H9 (cell line): ENCODE data around the gene TTYH2. TPM values are rescaled to one million over a fixed set of nuclear protein-coding genes. Genes with fewer than 3 reads are reported as not detected.

ENCODE experiments used
- DNase-seq: peaks from one replicate; pipeline ENCODE4 v3.0.0-alpha.2; 2017
- H2AFZ ChIP-seq: one replicate; pipeline ENCODE4 v1.6.1; 2013; ENCODE audit warnings: mild to moderate bottlenecking, low read length, control low read depth, moderate library complexity
- H2AK5ac ChIP-seq: 2 replicates; pipeline ENCODE4 v1.6.1; 2013; ENCODE audit warnings: low read length, control low read depth, mixed read lengths; ENCODE audit not compliant: insufficient read length
- H2BK120ac ChIP-seq: one replicate; pipeline ENCODE4 v1.6.1; 2013; ENCODE audit warnings: low read depth, mild to moderate bottlenecking, low read length, control low read depth, inconsistent platforms; ENCODE audit not compliant: poor library complexity, severe bottlenecking
- H2BK12ac ChIP-seq: 2 replicates; pipeline ENCODE4 v1.6.1; 2013; ENCODE audit warnings: low read length, control low read depth, mixed read lengths, low read depth; ENCODE audit not compliant: insufficient read length
- H2BK15ac ChIP-seq: 2 replicates; pipeline ENCODE4 v1.6.1; 2013; ENCODE audit warnings: low read depth, low read length, control low read depth
- H2BK20ac ChIP-seq: one replicate; pipeline ENCODE4 v1.6.1; 2013; ENCODE audit warnings: low read depth, mild to moderate bottlenecking, low read length, control low read depth, inconsistent platforms; ENCODE audit not compliant: poor library complexity, severe bottlenecking
- H2BK5ac ChIP-seq: 2 replicates; pipeline ENCODE4 v1.6.1; 2013; ENCODE audit warnings: low read length, control low read depth, mixed read lengths; ENCODE audit not compliant: insufficient read length
- H3K14ac ChIP-seq: 2 replicates; pipeline ENCODE4 v1.6.1; 2013; ENCODE audit warnings: low read length, control low read depth; ENCODE audit not compliant: insufficient read depth
- H3K18ac ChIP-seq: 2 replicates; pipeline ENCODE4 v1.6.1; 2013; ENCODE audit warnings: low read depth, mild to moderate bottlenecking, mixed read lengths, low read length, control low read depth; ENCODE audit not compliant: insufficient read length
- H3K23ac ChIP-seq: 2 replicates; pipeline ENCODE4 v1.6.1; 2013; ENCODE audit warnings: low read length, control low read depth, mixed read lengths, low read depth; ENCODE audit not compliant: insufficient read length
- H3K23me2 ChIP-seq: 2 replicates; pipeline ENCODE4 v1.6.1; 2013; ENCODE audit warnings: low read depth, mild to moderate bottlenecking, mixed read lengths, low read length, control low read depth; ENCODE audit not compliant: insufficient read length, poor library complexity, severe bottlenecking
- H3K27ac ChIP-seq: 2 replicates; pipeline ENCODE4 v1.5.1; 2013; ENCODE audit warnings: low read length, control low read depth, mixed read lengths, low read depth; ENCODE audit not compliant: insufficient read length
- H3K27me3 ChIP-seq: 2 replicates; pipeline ENCODE4 v1.6.1; 2013; ENCODE audit warnings: low read length, control low read depth, inconsistent platforms; ENCODE audit not compliant: insufficient read depth
- H3K4ac ChIP-seq: 2 replicates; pipeline ENCODE4 v1.6.1; 2013; ENCODE audit warnings: low read depth, mild to moderate bottlenecking, control low read depth, inconsistent platforms, low read length, moderate library complexity
- H3K4me1 ChIP-seq: 2 replicates; pipeline ENCODE4 v1.6.1; 2013; ENCODE audit warnings: low read length, control low read depth, inconsistent platforms; ENCODE audit not compliant: insufficient read depth
- H3K4me2 ChIP-seq: 2 replicates; pipeline ENCODE4 v1.6.1; 2013; ENCODE audit warnings: low read length, control low read depth, mixed read lengths; ENCODE audit not compliant: insufficient read length, insufficient read depth
- H3K56ac ChIP-seq: 2 replicates; pipeline ENCODE4 v1.6.1; 2013; ENCODE audit warnings: low read depth, mild to moderate bottlenecking, mixed read lengths, low read length, control low read depth; ENCODE audit not compliant: insufficient read length
- H3K79me1 ChIP-seq: 2 replicates; pipeline ENCODE4 v1.6.1; 2013; ENCODE audit warnings: low read depth, mild to moderate bottlenecking, moderate library complexity, low read length, control low read depth, inconsistent platforms; ENCODE audit not compliant: insufficient read depth, poor library complexity, severe bottlenecking
- H3K79me2 ChIP-seq: 2 replicates; pipeline ENCODE4 v1.6.1; 2013; ENCODE audit warnings: low read length, control low read depth, inconsistent platforms; ENCODE audit not compliant: insufficient read depth
- H3K9ac ChIP-seq: 2 replicates; pipeline ENCODE4 v1.6.1; 2013; ENCODE audit warnings: low read length, control low read depth, mixed read lengths; ENCODE audit not compliant: insufficient read length; ENCODE audit errors: extremely low read depth
- H3K9me3 ChIP-seq: one replicate; pipeline ENCODE4 v1.6.1; 2013; ENCODE audit warnings: low read depth, low read length, inconsistent platforms; ENCODE audit not compliant: control insufficient read depth
- H3T11ph ChIP-seq: one replicate; pipeline ENCODE4 v1.6.1; 2013; ENCODE audit warnings: mild to moderate bottlenecking, low read length, control low read depth, inconsistent platforms
- H4K20me1 ChIP-seq: one replicate; pipeline ENCODE4 v1.6.1; 2013; ENCODE audit not compliant: control insufficient read depth, insufficient read length, insufficient read depth
- H4K5ac ChIP-seq: 2 replicates; pipeline ENCODE4 v1.6.1; 2013; ENCODE audit warnings: low read depth, mild to moderate bottlenecking, mixed read lengths, low read length, control low read depth; ENCODE audit not compliant: insufficient read length
- H4K8ac ChIP-seq: replicated peaks from 2 replicates; pipeline ENCODE4 v1.6.1; 2013; ENCODE audit warnings: low read length, control low read depth, mixed read lengths, low read depth; ENCODE audit not compliant: insufficient read length
- H4K91ac ChIP-seq: 2 replicates; pipeline ENCODE4 v1.6.1; 2013; ENCODE audit warnings: low read depth, mild to moderate bottlenecking, moderate library complexity, mixed read lengths, low read length, control low read depth; ENCODE audit not compliant: insufficient read length
- H3K27ac Mint-ChIP-seq, 3 experiments: 2 replicates in 2 of 3; 3 replicates in 1 of 3; pipeline ENCODE4 v1.8.0; 2020 to 2021; ENCODE audit warnings: mixed read lengths in 3 of 3, mild to moderate bottlenecking in 1 of 3, moderate library complexity in 1 of 3
- H3K27me3 Mint-ChIP-seq: 2 replicates; pipeline ENCODE4 v1.8.0; 2021; ENCODE audit warnings: low read depth, mild to moderate bottlenecking, moderate library complexity, mixed read lengths
- H3K36me3 Mint-ChIP-seq, 3 experiments: 2 replicates in 2 of 3; 3 replicates in 1 of 3; pipeline ENCODE4 v1.8.0; 2020 to 2021; ENCODE audit warnings: low read depth in 3 of 3, mixed read lengths in 3 of 3; ENCODE audit not compliant: insufficient read depth in 1 of 3
- H3K4me1 Mint-ChIP-seq, 2 experiments: 2 replicates each; pipeline ENCODE4 v1.8.0; 2020; ENCODE audit warnings: mixed read lengths in 2 of 2
- H3K4me3 Mint-ChIP-seq, 2 experiments: 2 replicates in 1 of 2; 3 replicates in 1 of 2; pipeline ENCODE4 v1.8.0; 2020 to 2021; ENCODE audit warnings: mild to moderate bottlenecking in 2 of 2, mixed read lengths in 2 of 2, moderate library complexity in 1 of 2
- H3K9me3 Mint-ChIP-seq, 2 experiments: 2 replicates in 1 of 2; 3 replicates in 1 of 2; pipeline ENCODE4 v1.8.0; 2020; ENCODE audit warnings: mild to moderate bottlenecking in 2 of 2, mixed read lengths in 2 of 2, moderate library complexity in 1 of 2
- WGBS: extraction: QIAGEN DNeasy Blood & Tissue Kit; methylation state at CpG from one replicate; pipeline ENCODE4 v1.1.7; 2013; ENCODE audit warnings: missing lambda C conversion rate, low lambda C conversion rate, mixed read lengths; ENCODE audit not compliant: insufficient read length; ENCODE audit errors: extremely low coverage; 5-methylcytosine and 5-hydroxymethylcytosine counted together
- total RNA-seq: library from RNA; stranded (reverse); gene quantifications from 2 replicates; pipeline ENCODE4 v1.2.1, GENCODE V29; 2021
- TF ChIP-seq, protein P1 (sequence below): fragments of 200-600 bp; sonication (generic); conservative IDR thresholded peaks from 3 replicates; pipeline ENCODE4 v1.8.0; 2021; ENCODE audit warnings: antibody characterized with exemption, mild to moderate bottlenecking

Gene TTYH2
- total RNA-seq, 1 experiment from 2014 or later: 1.6 TPM

DNA sequence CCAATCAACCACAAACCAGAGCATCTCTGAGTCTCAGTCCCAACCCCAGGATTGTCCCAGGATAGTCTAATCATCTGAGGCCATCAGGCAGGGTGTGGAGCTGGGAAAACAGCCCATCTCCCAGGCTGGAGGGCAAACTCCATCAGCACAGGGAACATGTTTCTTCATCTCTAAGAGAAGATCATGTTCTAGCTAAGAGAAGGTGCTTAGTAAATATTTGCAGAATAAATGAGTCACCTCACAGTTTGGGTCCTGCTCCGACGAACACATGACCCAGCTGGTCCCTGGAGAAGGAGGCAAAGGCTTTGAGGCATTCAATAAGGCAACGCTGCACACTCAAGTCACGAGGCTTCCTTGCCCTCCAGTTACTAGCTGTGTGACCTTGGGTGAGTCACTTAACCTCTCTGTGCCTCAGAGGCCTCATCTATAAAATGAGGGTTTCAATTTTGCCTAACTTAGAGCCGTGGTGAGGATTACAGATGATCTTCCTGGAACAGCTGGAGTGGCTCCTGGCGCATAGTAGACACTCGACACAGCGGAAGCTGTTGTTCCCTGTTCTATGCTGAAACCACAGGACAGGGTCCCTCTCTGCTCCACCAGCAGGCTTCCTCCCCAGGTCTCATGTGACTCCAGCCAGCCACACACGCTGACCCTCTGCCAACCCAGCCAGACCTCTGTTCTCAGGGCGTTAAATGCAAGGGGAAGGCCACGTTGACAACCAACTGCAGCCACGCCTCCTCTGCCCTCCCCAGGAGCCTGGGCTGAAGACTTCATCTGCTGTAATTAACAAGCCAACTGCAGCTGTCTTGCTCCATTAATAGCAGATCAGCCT lies 20.2 kb upstream of the TTYH2 start:
- peaks cover 31% of the 10 kb centered on the region for H3K27me3 Mint-ChIP-seq
- H3K56ac ChIP-seq: no peak overlapping the region
- H3K18ac ChIP-seq: no peak overlapping the region
- H3K4ac ChIP-seq: no peak overlapping the region
- no peak overlapping the region for H2BK15ac ChIP-seq
- H3K23me2 ChIP-seq: no peaks in the 10 kb centered on the region
- no peaks in the 10 kb centered on the region for H3K4me1 ChIP-seq
- no peak overlapping the region for H3T11ph ChIP-seq
- H3K4me2 ChIP-seq: no peak overlapping the region
- H3K9me3 Mint-ChIP-seq: no peaks in the 10 kb centered on the region; a peak in 1 of 5 replicates
- no peaks in the 10 kb centered on the region for H3K79me2 ChIP-seq
- no peaks in the 10 kb centered on the region for H3K27me3 ChIP-seq
- H3K79me1 ChIP-seq: no peaks in the 10 kb centered on the region
- TF ChIP-seq, protein P1, sequence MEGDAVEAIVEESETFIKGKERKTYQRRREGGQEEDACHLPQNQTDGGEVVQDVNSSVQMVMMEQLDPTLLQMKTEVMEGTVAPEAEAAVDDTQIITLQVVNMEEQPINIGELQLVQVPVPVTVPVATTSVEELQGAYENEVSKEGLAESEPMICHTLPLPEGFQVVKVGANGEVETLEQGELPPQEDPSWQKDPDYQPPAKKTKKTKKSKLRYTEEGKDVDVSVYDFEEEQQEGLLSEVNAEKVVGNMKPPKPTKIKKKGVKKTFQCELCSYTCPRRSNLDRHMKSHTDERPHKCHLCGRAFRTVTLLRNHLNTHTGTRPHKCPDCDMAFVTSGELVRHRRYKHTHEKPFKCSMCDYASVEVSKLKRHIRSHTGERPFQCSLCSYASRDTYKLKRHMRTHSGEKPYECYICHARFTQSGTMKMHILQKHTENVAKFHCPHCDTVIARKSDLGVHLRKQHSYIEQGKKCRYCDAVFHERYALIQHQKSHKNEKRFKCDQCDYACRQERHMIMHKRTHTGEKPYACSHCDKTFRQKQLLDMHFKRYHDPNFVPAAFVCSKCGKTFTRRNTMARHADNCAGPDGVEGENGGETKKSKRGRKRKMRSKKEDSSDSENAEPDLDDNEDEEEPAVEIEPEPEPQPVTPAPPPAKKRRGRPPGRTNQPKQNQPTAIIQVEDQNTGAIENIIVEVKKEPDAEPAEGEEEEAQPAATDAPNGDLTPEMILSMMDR: no peak
- H4K8ac ChIP-seq: no peak overlapping the region
- peaks cover 5 to 27% of the 10 kb centered on the region in 2 experiments; a peak in 3 of 4 replicates for H3K4me1 Mint-ChIP-seq
- no peaks in the 10 kb centered on the region for H3K36me3 Mint-ChIP-seq
- H3K4me3 Mint-ChIP-seq: no peak overlapping the region
- H2BK5ac ChIP-seq: no peak overlapping the region
- H2BK20ac ChIP-seq: no peak overlapping the region
- no peak overlapping the region for H2BK120ac ChIP-seq
- no peak overlapping the region; the same call in 1 of the 2 replicates for H3K14ac ChIP-seq
- DNase-seq: no peak
- no peak overlapping the region for H2BK12ac ChIP-seq
- no peaks in the 10 kb centered on the region for H3K9me3 ChIP-seq
- no peak overlapping the region for H3K23ac ChIP-seq
- H2AFZ ChIP-seq: no peak overlapping the region
- no peak overlapping the region for H4K5ac ChIP-seq
- no peak overlapping the region for H2AK5ac ChIP-seq
- no peak overlapping the region for H3K9ac ChIP-seq
- no peak overlapping the region for H3K27ac Mint-ChIP-seq
- H3K27ac ChIP-seq: no peak overlapping the region
- WGBS: no CpG with 5 or more reads among the region's 12 CpGs
- no peak overlapping the region for H4K91ac ChIP-seq
- H4K20me1 ChIP-seq: no peaks in the 10 kb centered on the region
